A549 (cell line): ENCODE data around the gene ATP5F1D. TPM values are rescaled to one million over a fixed set of nuclear protein-coding genes. Genes with fewer than 3 reads are reported as not detected.

Experiments
- ATAC-seq, 2 experiments: fragments of 200-7000 bp in 1 of 2; fragments of >200 bp in 1 of 2; cut with Nextera tagmentation in 1 of 2; cut with Tn5 transposase in 1 of 2; 3 replicates each; pipeline versions ENCODE4 v1.8.0 to v1.9.1; 2018 to 2020; ENCODE audit warnings: mild to moderate bottlenecking in 1 of 2, moderate library complexity in 1 of 2
- CTCF ChIA-PET: fragments of 300-600 bp; sonication (Branson Sonifier 250); formaldehyde crosslinking; extraction: SDS; loops from one replicate; lab custom pipeline; 2021; ENCODE audit warnings: antibody characterized with exemption, inconsistent platforms; lab: Yijun Ruan, JAX
- POLR2A ChIA-PET: fragments of 350-600 bp; formaldehyde crosslinking; extraction: SDS; loops from one replicate; lab custom pipeline; 2021; ENCODE audit warnings: antibody characterized with exemption, inconsistent platforms; lab: Yijun Ruan, JAX
- DNase-seq, 2 experiments: peaks; one replicate each; pipeline versions ENCODE4 v3.0.0 to v3.0.0-alpha.2; 2011 to 2016; ENCODE audit warnings: low read depth in 1 of 2, low spot score in 1 of 2
- FAIRE-seq: peaks from 2 replicates; lab custom pipeline; 2011; peaks lifted over from hg19 to GRCh38; lab: Jason Lieb, UNC
- H3K27ac ChIP-seq, 2 experiments: fragments of >200 bp; sonication (Bioruptor Twin); formaldehyde crosslinking; 3 replicates each; pipeline ENCODE4 v1.5.1; 2016 to 2017
- H3K4me1 ChIP-seq: fragments of >200 bp; sonication (Bioruptor Twin); formaldehyde crosslinking; 3 replicates; pipeline ENCODE4 v1.6.1; 2016
- H3K4me2 ChIP-seq: fragments of >200 bp; sonication (Bioruptor Twin); formaldehyde crosslinking; 3 replicates; pipeline ENCODE4 v1.6.1; 2016
- H3K4me3 ChIP-seq: fragments of >200 bp; sonication (Bioruptor Twin); formaldehyde crosslinking; 3 replicates; pipeline ENCODE4 v1.5.1; 2016
- H3K9me3 ChIP-seq: fragments of >200 bp; sonication (Bioruptor Twin); formaldehyde crosslinking; 3 replicates; pipeline ENCODE4 v1.6.1; 2016
- ATOH8 ChIP-seq: fragments of 250-450 bp; sonication (Bioruptor Pico); IDR thresholded peaks from 2 replicates; pipeline ENCODE4 v1.5.0; 2020; ENCODE audit warnings: low read depth, mild to moderate bottlenecking, moderate library complexity
- BCL3 ChIP-seq: fragments of >200 bp; sonication (Bioruptor Twin); formaldehyde crosslinking; IDR thresholded peaks from 3 replicates; pipeline ENCODE4 v1.6.1; 2016
- BHLHE40 ChIP-seq: IDR thresholded peaks from 2 replicates; pipeline ENCODE4 v1.6.1; 2012; ENCODE audit warnings: low read depth, low read length, inconsistent platforms
- CBX8 ChIP-seq: fragments of 200-600 bp; sonication (generic); IDR thresholded peaks from 2 replicates; pipeline ENCODE4 v1.6.1; 2016
- CEBPB ChIP-seq, 2 experiments: fragments of >200 bp in 1 of 2; sonication (Bioruptor Twin) in 1 of 2; formaldehyde crosslinking in 1 of 2; IDR thresholded peaks; 2 replicates each; pipeline ENCODE4 v1.6.1; 2012 to 2016
- E2F6 ChIP-seq: IDR thresholded peaks from 2 replicates; pipeline ENCODE4 v1.6.1; 2012; ENCODE audit warnings: low read depth, borderline replicate concordance
- EP300 ChIP-seq, 2 experiments: fragments of >200 bp; sonication (Bioruptor Twin); formaldehyde crosslinking; IDR thresholded peaks; 2 replicates in 1 of 2; 3 replicates in 1 of 2; pipeline ENCODE4 v1.6.1; 2016 to 2017
- FOSL2 ChIP-seq, 2 experiments: fragments of 450-650 bp in 1 of 2; fragments of >200 bp in 1 of 2; sonication (Bioruptor Twin) in 1 of 2; formaldehyde crosslinking; IDR thresholded peaks; 2 replicates each; pipeline versions ENCODE4 v1.5.0 to v1.6.1; 2016 to 2020; ENCODE audit warnings: mild to moderate bottlenecking in 1 of 2, moderate library complexity in 1 of 2
- FOXS1 ChIP-seq: fragments of 250-450 bp; sonication (Bioruptor Pico); IDR thresholded peaks from 2 replicates; pipeline ENCODE4 v1.5.0; 2020; ENCODE audit warnings: mild to moderate bottlenecking, moderate library complexity
- GATA3 ChIP-seq: IDR thresholded peaks from 2 replicates; pipeline ENCODE4 v1.6.1; 2012; ENCODE audit warnings: borderline replicate concordance
- HDAC2 ChIP-seq: fragments of 200-600 bp; sonication (generic); IDR thresholded peaks from 2 replicates; pipeline ENCODE4 v1.6.1; 2016
- HES2 ChIP-seq: fragments of >200 bp; sonication (Bioruptor Twin); formaldehyde crosslinking; IDR thresholded peaks from 2 replicates; pipeline ENCODE4 v1.6.1; 2016
- HEYL ChIP-seq: fragments of 250-450 bp; sonication (Bioruptor Pico); IDR thresholded peaks from 2 replicates; pipeline ENCODE4 v1.8.0; 2021; ENCODE audit warnings: mild to moderate bottlenecking, moderate library complexity
- HOXA7 ChIP-seq: fragments of 250-450 bp; sonication (Bioruptor Pico); IDR thresholded peaks from 2 replicates; pipeline ENCODE4 v1.5.0; 2020; ENCODE audit warnings: mild to moderate bottlenecking, moderate library complexity
- HOXB13 ChIP-seq: fragments of 250-450 bp; sonication (Bioruptor Pico); IDR thresholded peaks from 2 replicates; pipeline ENCODE4 v1.5.0; 2020; ENCODE audit warnings: low read depth, mild to moderate bottlenecking, moderate library complexity
- HOXB5 ChIP-seq: fragments of 250-450 bp; sonication (Bioruptor Pico); IDR thresholded peaks from 2 replicates; pipeline ENCODE4 v1.5.0; 2020; ENCODE audit warnings: mild to moderate bottlenecking, moderate library complexity
- JUNB ChIP-seq: fragments of >200 bp; sonication (Bioruptor Twin); formaldehyde crosslinking; IDR thresholded peaks from 2 replicates; pipeline ENCODE4 v1.6.1; 2016
- KDM1A ChIP-seq: fragments of 200-600 bp; sonication (generic); IDR thresholded peaks from 2 replicates; pipeline ENCODE4 v1.6.1; 2016; ENCODE audit warnings: low read depth, mild to moderate bottlenecking
- KDM5A ChIP-seq: fragments of 200-600 bp; sonication (generic); IDR thresholded peaks from 2 replicates; pipeline ENCODE4 v1.6.1; 2016; ENCODE audit warnings: antibody characterized with exemption, mild to moderate bottlenecking
- MAFK ChIP-seq: fragments of 450-650 bp; IDR thresholded peaks from 2 replicates; pipeline ENCODE4 v1.6.1; 2014; ENCODE audit not compliant: partially characterized antibody
- NFE2L2 ChIP-seq: fragments of 150-350 bp; conservative IDR thresholded peaks from 2 replicates; pipeline ENCODE4 v1.6.1; 2014; ENCODE audit warnings: low read length
- NPAS2 ChIP-seq: fragments of 250-450 bp; sonication (Bioruptor Pico); IDR thresholded peaks from 2 replicates; pipeline ENCODE4 v1.8.0; 2022; ENCODE audit warnings: mild to moderate bottlenecking, moderate library complexity, borderline replicate concordance
- PHF8 ChIP-seq: fragments of 200-600 bp; sonication (generic); IDR thresholded peaks from 2 replicates; pipeline ENCODE4 v1.6.1; 2016; ENCODE audit warnings: low read depth, mild to moderate bottlenecking, antibody characterized with exemption, moderate library complexity, borderline replicate concordance
- POLR2A ChIP-seq: IDR thresholded peaks from 2 replicates; pipeline ENCODE4 v1.6.1; 2012; ENCODE audit warnings: mild to moderate bottlenecking, low read length
- POLR2AphosphoS2 ChIP-seq: conservative IDR thresholded peaks from 2 replicates; pipeline ENCODE4 v1.6.1; 2012; ENCODE audit warnings: low read length, improper control_type of control experiment, inconsistent platforms
- RAD21 ChIP-seq, 2 experiments: fragments of >200 bp in 1 of 2; sonication (Bioruptor Twin) in 1 of 2; formaldehyde crosslinking in 1 of 2; IDR thresholded peaks in 1 of 2; conservative IDR thresholded peaks in 1 of 2; 2 replicates in 1 of 2; 3 replicates in 1 of 2; pipeline ENCODE4 v1.6.1; 2012 to 2018; ENCODE audit warnings: inconsistent platforms in 1 of 2
- RARB ChIP-seq: fragments of 250-450 bp; sonication (Bioruptor Pico); IDR thresholded peaks from 2 replicates; pipeline ENCODE4 v1.8.0; 2021; ENCODE audit warnings: mild to moderate bottlenecking, moderate library complexity
- RCOR1 ChIP-seq: fragments of 150-350 bp; IDR thresholded peaks from 2 replicates; pipeline ENCODE4 v1.6.1; 2014; ENCODE audit warnings: antibody characterized with exemption, low read length, low read depth
- REST ChIP-seq: fragments of 200-600 bp; sonication (generic); IDR thresholded peaks from 2 replicates; pipeline ENCODE4 v1.6.1; 2016; ENCODE audit warnings: antibody characterized with exemption, mild to moderate bottlenecking, moderate library complexity
- SREBF2 ChIP-seq: fragments of 450-650 bp; IDR thresholded peaks from 2 replicates; pipeline ENCODE4 v1.6.1; 2014; ENCODE audit warnings: mild to moderate bottlenecking, moderate library complexity
- TP53 ChIP-seq: fragments of 250-450 bp; sonication (Bioruptor Pico); IDR thresholded peaks from 2 replicates; pipeline ENCODE4 v1.5.0; 2021; ENCODE audit warnings: mild to moderate bottlenecking, moderate library complexity
- USF2 ChIP-seq: fragments of 450-650 bp; IDR thresholded peaks from 2 replicates; pipeline ENCODE4 v1.6.1; 2014; ENCODE audit warnings: antibody characterized with exemption
- ZFP36 ChIP-seq: fragments of 450-650 bp; IDR thresholded peaks from 2 replicates; pipeline ENCODE4 v1.6.1; 2014; ENCODE audit warnings: borderline replicate concordance; ENCODE audit not compliant: partially characterized antibody
- ZNF302 ChIP-seq: fragments of 250-450 bp; sonication (Bioruptor Pico); IDR thresholded peaks from 2 replicates; pipeline ENCODE4 v1.9.0; 2021; ENCODE audit warnings: inconsistent platforms, mild to moderate bottlenecking, moderate library complexity
- WGBS: methylation state at CpG from one replicate; pipeline ENCODE4 v1.1.6; 2017; ENCODE audit errors: missing lambda C conversion rate; 5-methylcytosine and 5-hydroxymethylcytosine counted together
- polyA plus RNA-seq, 4 experiments: library from polyadenylated mRNA; depleted of rRNA in 3 of 4; stranded (reverse); fragments of >200 nt; fragmentation: RNase III in 1 of 4; extraction: RNeasy Plus Mini Kit Qiagen cat#74134 plus additional on column Dnase treatment in 1 of 4; gene quantifications; 2 replicates in 3 of 4; 3 replicates in 1 of 4; pipeline ENCODE4 v1.2.3, GENCODE V29; 2011 to 2017

The ATP5F1D gene
- polyA plus RNA-seq, 2 of the 4 experiments (the other 2 are of a cell fraction): 28.7 to 96.9 TPM

GRCh38 chr19:1275260-1275975, 33.9 kb downstream of the ATP5F1D start, which contains the start of gene FAM174C:
Gene FAM174C (plus strand): TSS chr19:1275530. CDS start chr19:1275550, 20 bp downstream.
- POLR2A ChIA-PET: interaction anchor here (0.6 to 1.0 kb wide), 13 partner anchors 9 to 215 kb away, joined by 3 to 13 read pairs (median 3); partner anchors contain the start of gene REEP6
- Histone ChIP-seq H3K4me2 (peak within 1 kb of the TSS; percentile 99), H3K4me3 (peak within 1 kb of the TSS; percentile 80), H3K27ac (peak within 1 kb of the TSS; percentile 96 to 100), H3K9me3 (no peaks in the 10 kb centered on the region), H3K4me1 (peaks cover 43% of the 10 kb centered on the region)
- FAIRE-seq (no peak), ATAC-seq (peak; percentile 78 to 79), DNase-seq (peak; percentile 81 to 97)
- CTCF ChIA-PET: interaction anchor here (0.9 to 5.3 kb wide), 3 partner anchors 9 to 170 kb away, joined by 3 to 39 read pairs (median 3); no protein-coding TSS in a partner anchor
- WGBS: 0% methylated on average over 20 of the region's 98 CpGs
- peak; percentile 99 for TF ChIP-seq USF2
- TF ChIP-seq E2F6: no peak
- TF ChIP-seq ZFP36: no peak
- TF ChIP-seq EP300 (IDR thresholded peaks at IDR 0.05): no peak; a peak in 1 of 5 replicates
- no peak for TF ChIP-seq REST
- TF ChIP-seq JUNB: no peak
- no peak for TF ChIP-seq HES2
- no peak for TF ChIP-seq FOSL2 (IDR thresholded peaks at IDR 0.05)
- peak; percentile 33; the same call in 1 of the 2 replicates for TF ChIP-seq FOSL2 (CRISPR knock-in tag; IDR thresholded peaks at IDR 0.05)
- TF ChIP-seq CEBPB (IDR thresholded peaks at IDR 0.05): no peak
- no peak for TF ChIP-seq HEYL (CRISPR knock-in tag)
- TF ChIP-seq HOXA7: no peak
- TF ChIP-seq HDAC2: no peak
- TF ChIP-seq HOXB13 (CRISPR knock-in tag): no peak
- no peak for TF ChIP-seq CBX8
- 0 out of 2 replicates have a peak, but pooled peaks have one; percentile 23 for TF ChIP-seq TP53
- TF ChIP-seq BCL3: peak; percentile 86; the same call in 2 of the 3 replicates
- peak; percentile 85 for TF ChIP-seq POLR2A
- TF ChIP-seq POLR2AphosphoS2: no peak
- TF ChIP-seq FOXS1 (CRISPR knock-in tag): no peak
- TF ChIP-seq GATA3: peak; percentile 40; the same call in 1 of the 2 replicates
- no peak for TF ChIP-seq RARB (CRISPR knock-in tag)
- TF ChIP-seq MAFK: no peak
- TF ChIP-seq RCOR1: no peak
- TF ChIP-seq PHF8: no peak
- TF ChIP-seq SREBF2: no peak
- TF ChIP-seq RAD21 (conservative IDR thresholded peaks at IDR 0.05 in 1 of 2, IDR thresholded peaks at IDR 0.05 in 1 of 2): no peak
- no peak for TF ChIP-seq KDM5A
- 0 out of 2 replicates have a peak, but pooled peaks have one; percentile 65 for TF ChIP-seq ATOH8 (CRISPR knock-in tag)
- TF ChIP-seq ZNF302 (CRISPR knock-in tag): no peak
- TF ChIP-seq NFE2L2: no peak
- TF ChIP-seq HOXB5 (CRISPR knock-in tag): 0 out of 2 replicates have a peak, but pooled peaks have one; percentile 60
- 0 out of 2 replicates have a peak, but pooled peaks have one; percentile 35 for TF ChIP-seq NPAS2 (CRISPR knock-in tag)
- TF ChIP-seq KDM1A: no peak
- peak; percentile 56 for TF ChIP-seq BHLHE40
